SHP77 treated with DMSO at 0.1 percent for 48 hours (cell line): ENCODE data around the gene CIB2.

ENCODE experiments used
- DNase-seq: peaks from one replicate; lab custom pipeline; 2025; lab: John Stamatoyannopoulos, UW

Gene CIB2

GRCh38 chr15:78065973-78066946 is 65.0 kb downstream of the CIB2 start:
- DNase-seq, result no peak

DNA sequence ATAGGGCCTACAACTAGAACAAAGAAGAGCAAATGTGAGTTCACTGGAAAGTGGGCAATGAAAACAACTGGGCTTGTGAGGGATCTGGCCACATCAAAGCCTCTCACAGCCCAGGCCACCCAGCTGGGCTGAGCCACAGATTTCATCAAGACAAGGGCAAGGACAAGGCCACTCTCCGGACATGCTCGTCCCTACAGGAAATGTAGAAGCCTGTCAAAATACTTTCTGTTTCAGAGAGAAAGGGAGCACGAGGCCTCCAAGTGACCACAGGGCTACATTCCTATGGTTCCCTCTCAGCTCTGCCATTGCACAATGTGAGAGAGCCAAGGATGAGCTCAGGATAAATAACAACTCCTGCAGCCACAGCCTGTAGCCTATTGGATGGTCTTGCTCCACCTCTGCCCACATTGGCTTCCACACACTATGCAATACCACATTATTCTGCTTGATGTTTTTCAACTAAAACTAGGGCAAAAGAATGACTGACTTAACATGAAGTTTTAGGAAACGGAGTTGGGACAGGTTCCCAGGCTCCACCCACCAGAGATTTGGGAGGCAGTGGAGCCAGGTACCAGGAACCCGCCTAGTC is 65.9 kb downstream of the CIB2 start:
- DNase-seq, result no peak

DNA sequence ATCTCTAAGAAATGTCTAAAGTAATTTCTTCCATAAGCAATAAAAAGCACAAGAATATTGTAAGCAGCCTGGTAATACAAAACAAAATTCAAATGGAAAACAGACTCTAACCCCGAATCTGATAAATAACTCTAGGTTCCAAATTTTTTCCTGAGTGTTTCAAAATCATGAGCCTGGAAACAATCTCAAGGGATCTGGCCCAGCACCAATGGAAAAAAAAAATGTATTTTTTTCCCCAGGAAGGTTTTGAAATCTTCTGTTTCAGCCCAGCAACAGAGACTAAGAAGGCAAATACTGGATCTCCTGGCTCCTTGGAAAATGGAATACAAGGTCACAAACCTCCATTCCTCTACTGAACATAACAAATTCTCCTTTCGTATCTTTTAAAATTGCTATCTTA is 66.7 kb downstream of the CIB2 start:
- DNase-seq, result no peak

DNA sequence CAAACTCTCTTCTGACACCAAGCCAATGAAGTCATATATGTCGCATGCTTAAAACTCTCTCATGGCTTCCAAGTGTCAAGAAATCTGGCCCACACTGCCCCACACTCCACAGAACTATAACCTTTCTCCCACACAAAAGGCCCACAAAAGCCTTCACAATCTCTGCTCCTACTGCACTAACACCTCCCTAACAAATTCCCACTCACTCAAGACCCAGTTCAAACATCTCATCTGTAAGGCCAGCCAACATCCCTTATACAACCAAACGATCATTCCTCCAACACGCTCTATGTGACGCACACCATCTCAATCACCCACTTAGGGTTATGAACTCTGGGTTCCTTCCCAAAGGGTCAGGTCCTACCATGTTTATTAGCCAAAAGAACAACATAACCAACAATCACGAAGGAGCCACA is 67.3 kb downstream of the CIB2 start:
- DNase-seq, result no peak

- DNase-seq, result no peak
Measured at GRCh38 chr15:78063217-78063616, 68.0 kb downstream of the CIB2 start.

- no peak for DNase-seq
Measured at GRCh38 chr15:78061963-78062427, 69.2 kb downstream of the CIB2 start.

GRCh38 chr15:78060232-78060631 is 71.0 kb downstream of the CIB2 start:
- DNase-seq, result no peak

- no peak for DNase-seq
Measured at GRCh38 chr15:78059110-78059839, 72.0 kb downstream of the CIB2 start.

- no peak for DNase-seq
Measured at GRCh38 chr15:78058401-78058935, 72.8 kb downstream of the CIB2 start.

- no peak for DNase-seq
Measured at GRCh38 chr15:78057803-78058202, 73.4 kb downstream of the CIB2 start.

- no peak for DNase-seq
Measured at GRCh38 chr15:78056714-78057269, 74.5 kb downstream of the CIB2 start.

- DNase-seq, result no peak
Measured at GRCh38 chr15:78055919-78056713, 75.1 kb downstream of the CIB2 start.

DNA sequence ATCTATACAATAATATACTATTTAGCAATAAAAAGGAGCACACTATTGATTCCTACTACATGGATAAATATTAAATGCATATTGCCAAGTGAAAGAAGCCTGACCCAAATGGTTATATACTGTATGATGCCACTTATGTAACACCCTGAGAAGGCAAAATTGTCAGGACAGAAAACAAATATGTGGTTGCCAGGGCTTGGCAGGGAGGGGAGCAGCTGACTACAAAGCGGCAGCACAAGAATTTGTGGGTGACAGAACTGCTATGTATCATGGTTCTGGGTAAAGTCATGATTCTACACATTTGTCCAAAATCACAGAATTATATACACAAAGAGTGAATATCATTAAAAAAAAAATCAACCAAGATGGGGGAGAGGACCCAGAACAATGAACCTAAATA is 76.3 kb downstream of the CIB2 start:
- no peak for DNase-seq
